Tibial artery (tissue), 4 donors: ENCODE measurements around the gene LDHAL6A.

Experiments
- DNase-seq, 2 donors: peaks; one replicate each; pipeline ENCODE4 v3.0.0-alpha.2; 2019
- H3K27ac ChIP-seq, 2 donors: fragments of 200-600 bp; sonication (generic) in 1 of 2; 1 replicate in 1 of 2; 2 replicates in 1 of 2; pipeline ENCODE4 v1.5.1; 2018 to 2019; ENCODE audit warnings: mild to moderate bottlenecking in 1 of 2
- H3K27me3 ChIP-seq, 2 donors: fragments of 200-600 bp; sonication (generic) in 1 of 2; one replicate each; pipeline versions ENCODE4 v1.5.1 to v1.6.0; 2016 to 2019
- H3K36me3 ChIP-seq, 3 donors: fragments of 200-600 bp; sonication (generic) in 2 of 3; one replicate each; pipeline ENCODE4 v1.5.1; 2016 to 2019; ENCODE audit warnings: mild to moderate bottlenecking in 2 of 3
- H3K4me1 ChIP-seq, 4 donors: fragments of 200-600 bp; sonication (generic) in 2 of 4; 1 replicate in 3 of 4; 2 replicates in 1 of 4; pipeline ENCODE4 v1.5.1; 2016 to 2019
- H3K4me3 ChIP-seq, 2 donors: fragments of 200-600 bp; sonication (generic) in 1 of 2; 1 replicate in 1 of 2; 2 replicates in 1 of 2; pipeline ENCODE4 v1.5.1; 2018 to 2019; ENCODE audit warnings: mild to moderate bottlenecking in 2 of 2
- H3K9me3 ChIP-seq, 3 donors: fragments of 200-600 bp; sonication (generic) in 1 of 3; one replicate each; pipeline ENCODE4 v1.5.1; 2016 to 2019
- intact Hi-C: fragments of 100-400 bp; cut with DNase I; formaldehyde crosslinking; loops from one replicate; pipeline ENCODE4 v1.15.0; 2023; ENCODE audit warnings: low total_unique reads
- TF ChIP-seq, protein P1 (sequence below), 2 experiments: fragments of 200-600 bp in 1 of 2; fragments of 450-650 bp in 1 of 2; IDR thresholded peaks; one replicate each; pipeline ENCODE4 v1.5.1; 2017 to 2019; ENCODE audit warnings: antibody characterized with exemption in 2 of 2, mild to moderate bottlenecking in 1 of 2, moderate library complexity in 1 of 2

LDHAL6A gene

DNA sequence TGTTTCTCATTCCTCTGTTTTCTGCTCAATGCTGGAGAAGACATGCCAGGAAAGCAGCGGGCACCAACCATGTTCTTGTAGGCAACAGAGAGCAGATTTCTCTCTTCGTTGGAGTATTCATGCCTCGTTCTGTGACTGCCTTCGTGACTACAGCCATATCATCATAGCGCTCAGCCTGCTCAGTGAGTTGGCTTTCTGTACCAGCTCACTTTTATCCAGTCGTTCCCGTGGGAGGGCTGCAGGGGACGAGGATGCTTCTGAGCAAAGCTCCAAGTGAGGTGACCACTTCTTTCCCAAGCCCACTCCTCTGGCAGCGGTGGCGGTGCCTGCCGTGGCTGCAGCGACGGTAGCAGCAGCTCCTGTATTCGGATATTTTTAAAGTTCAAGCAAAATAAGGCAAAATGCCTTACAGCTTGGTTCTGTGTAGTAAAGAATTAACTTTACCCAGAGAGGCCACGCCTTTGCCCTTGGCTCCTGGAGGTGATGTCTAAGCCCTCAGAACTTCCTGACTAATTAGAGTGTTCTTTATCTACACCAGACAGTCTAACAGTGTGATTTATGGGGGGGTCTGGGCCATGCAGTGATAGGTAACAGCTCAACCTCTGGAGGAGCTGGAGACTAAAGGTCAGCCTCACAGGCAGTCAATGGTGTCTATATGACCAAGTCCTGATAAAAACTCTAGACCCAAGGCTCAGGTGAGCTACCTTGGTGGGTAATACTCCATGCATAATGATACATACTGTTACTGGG lies 35.3 kb downstream of the LDHAL6A start:
- no peaks in the 10 kb centered on the region for H3K4me1 ChIP-seq
- TF ChIP-seq, protein P1, sequence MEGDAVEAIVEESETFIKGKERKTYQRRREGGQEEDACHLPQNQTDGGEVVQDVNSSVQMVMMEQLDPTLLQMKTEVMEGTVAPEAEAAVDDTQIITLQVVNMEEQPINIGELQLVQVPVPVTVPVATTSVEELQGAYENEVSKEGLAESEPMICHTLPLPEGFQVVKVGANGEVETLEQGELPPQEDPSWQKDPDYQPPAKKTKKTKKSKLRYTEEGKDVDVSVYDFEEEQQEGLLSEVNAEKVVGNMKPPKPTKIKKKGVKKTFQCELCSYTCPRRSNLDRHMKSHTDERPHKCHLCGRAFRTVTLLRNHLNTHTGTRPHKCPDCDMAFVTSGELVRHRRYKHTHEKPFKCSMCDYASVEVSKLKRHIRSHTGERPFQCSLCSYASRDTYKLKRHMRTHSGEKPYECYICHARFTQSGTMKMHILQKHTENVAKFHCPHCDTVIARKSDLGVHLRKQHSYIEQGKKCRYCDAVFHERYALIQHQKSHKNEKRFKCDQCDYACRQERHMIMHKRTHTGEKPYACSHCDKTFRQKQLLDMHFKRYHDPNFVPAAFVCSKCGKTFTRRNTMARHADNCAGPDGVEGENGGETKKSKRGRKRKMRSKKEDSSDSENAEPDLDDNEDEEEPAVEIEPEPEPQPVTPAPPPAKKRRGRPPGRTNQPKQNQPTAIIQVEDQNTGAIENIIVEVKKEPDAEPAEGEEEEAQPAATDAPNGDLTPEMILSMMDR (IDR thresholded peaks at IDR 0.05), result no peak
- no peak overlapping the region for H3K27ac ChIP-seq
- no peak overlapping the region for H3K4me3 ChIP-seq
- H3K36me3 ChIP-seq, result peaks cover 44 to 66% (median 53%) of the 10 kb centered on the region in 3 donors
- no peak for DNase-seq
- no peaks in the 10 kb centered on the region for H3K9me3 ChIP-seq
- intact Hi-C loops, result loop anchor here (10.0 kb wide), 2 partner anchors 74 to 196 kb away; no protein-coding TSS in a partner anchor
- no peaks in the 10 kb centered on the region for H3K27me3 ChIP-seq

- Histone ChIP-seq H3K9me3 (no peaks in the 10 kb centered on the region), H3K36me3 (peaks cover 49 to 64% (median 58%) of the 10 kb centered on the region in 3 donors), H3K4me1 (no peaks in the 10 kb centered on the region), H3K4me3 (no peak overlapping the region), H3K27me3 (no peaks in the 10 kb centered on the region), H3K27ac (no peak overlapping the region)
- intact Hi-C loops, result loop anchor here (10.0 kb wide), 2 partner anchors 73 to 197 kb away; no protein-coding TSS in a partner anchor
- DNase-seq, result no peak
- TF ChIP-seq, protein P1 (IDR thresholded peaks at IDR 0.05), result no peak
Observed at GRCh38 chr11:18491924-18492323, 36.3 kb downstream of the LDHAL6A start.

DNA sequence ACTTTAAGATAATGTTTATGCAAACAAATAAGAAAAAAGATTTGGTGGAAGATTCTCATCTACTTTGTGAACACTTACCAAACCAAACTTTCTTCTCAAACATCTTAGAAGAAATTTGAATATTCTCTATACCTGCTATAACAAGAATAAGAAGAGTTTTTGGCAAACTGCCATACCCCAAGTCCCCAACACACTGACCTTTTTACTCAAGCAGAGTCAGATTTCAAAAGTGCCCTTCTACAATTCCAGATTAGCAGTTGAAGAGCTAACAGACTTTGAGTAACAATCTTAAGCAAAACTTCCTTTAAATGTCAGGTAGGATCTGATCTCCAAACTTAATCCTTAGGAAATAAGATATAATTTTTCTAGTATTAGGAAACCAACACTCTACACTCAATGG lies 37.2 kb downstream of the LDHAL6A start:
- TF ChIP-seq, protein P1 (IDR thresholded peaks at IDR 0.05), result no peak
- H3K27ac ChIP-seq, result no peak overlapping the region

GRCh38 chr11:18493310-18493709 lies 37.7 kb downstream of the LDHAL6A start:
- Histone ChIP-seq H3K4me3 (no peak overlapping the region), H3K4me1 (no peaks in the 10 kb centered on the region), H3K36me3 (peaks cover 51 to 58% (median 58%) of the 10 kb centered on the region in 3 donors), H3K27me3 (no peaks in the 10 kb centered on the region), H3K9me3 (no peaks in the 10 kb centered on the region), H3K27ac (no peak overlapping the region)
- DNase-seq, result no peak
- TF ChIP-seq, protein P1 (IDR thresholded peaks at IDR 0.05), result no peak
- intact Hi-C loops, result loop anchor here (10.0 kb wide), 2 partner anchors 71 to 199 kb away; no protein-coding TSS in a partner anchor

More for the DNA sequence above, 37.2 kb downstream of the LDHAL6A start:
- Histone ChIP-seq H3K27me3 (no peaks in the 10 kb centered on the region), H3K4me3 (no peak overlapping the region), H3K4me1 (no peaks in the 10 kb centered on the region), H3K36me3 (peaks cover 46 to 58% (median 58%) of the 10 kb centered on the region in 3 donors), H3K9me3 (no peaks in the 10 kb centered on the region)
- no peak for DNase-seq
- intact Hi-C loops, result loop anchor here (10.0 kb wide), 2 partner anchors 72 to 198 kb away; no protein-coding TSS in a partner anchor

DNA sequence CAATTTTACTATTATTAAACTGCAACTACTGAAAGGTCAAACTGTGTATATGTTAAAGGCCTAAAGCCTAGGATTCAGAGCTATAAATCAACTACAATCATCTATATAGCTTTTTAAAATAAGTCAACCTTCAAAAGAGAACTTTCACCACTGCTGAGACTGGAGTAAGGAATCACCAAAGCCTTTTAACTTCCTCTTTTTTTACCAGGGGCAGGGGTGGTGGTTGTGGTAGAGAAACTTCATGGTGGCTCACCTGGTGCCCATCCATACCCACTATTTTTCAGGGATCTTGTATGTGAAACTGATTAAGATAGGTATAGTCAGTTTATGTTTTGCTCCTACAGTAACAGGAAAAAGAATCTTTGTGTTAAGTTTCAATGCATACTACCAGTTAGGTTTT lies 39.6 kb downstream of the LDHAL6A start:
- no peak overlapping the region for H3K27ac ChIP-seq
- intact Hi-C loops, result loop anchor here (10.0 kb wide), 2 partner anchors 70 to 200 kb away; no protein-coding TSS in a partner anchor
- H3K9me3 ChIP-seq, result no peaks in the 10 kb centered on the region
- TF ChIP-seq, protein P1 (IDR thresholded peaks at IDR 0.05), result no peak
- no peak overlapping the region for H3K4me3 ChIP-seq
- no peaks in the 10 kb centered on the region for H3K27me3 ChIP-seq
- DNase-seq, result no peak
- H3K4me1 ChIP-seq, result no peaks in the 10 kb centered on the region
- peaks cover 48 to 58% (median 53%) of the 10 kb centered on the region in 3 donors for H3K36me3 ChIP-seq
